ENCODE results near the gene KCNIP4.

DNA sequence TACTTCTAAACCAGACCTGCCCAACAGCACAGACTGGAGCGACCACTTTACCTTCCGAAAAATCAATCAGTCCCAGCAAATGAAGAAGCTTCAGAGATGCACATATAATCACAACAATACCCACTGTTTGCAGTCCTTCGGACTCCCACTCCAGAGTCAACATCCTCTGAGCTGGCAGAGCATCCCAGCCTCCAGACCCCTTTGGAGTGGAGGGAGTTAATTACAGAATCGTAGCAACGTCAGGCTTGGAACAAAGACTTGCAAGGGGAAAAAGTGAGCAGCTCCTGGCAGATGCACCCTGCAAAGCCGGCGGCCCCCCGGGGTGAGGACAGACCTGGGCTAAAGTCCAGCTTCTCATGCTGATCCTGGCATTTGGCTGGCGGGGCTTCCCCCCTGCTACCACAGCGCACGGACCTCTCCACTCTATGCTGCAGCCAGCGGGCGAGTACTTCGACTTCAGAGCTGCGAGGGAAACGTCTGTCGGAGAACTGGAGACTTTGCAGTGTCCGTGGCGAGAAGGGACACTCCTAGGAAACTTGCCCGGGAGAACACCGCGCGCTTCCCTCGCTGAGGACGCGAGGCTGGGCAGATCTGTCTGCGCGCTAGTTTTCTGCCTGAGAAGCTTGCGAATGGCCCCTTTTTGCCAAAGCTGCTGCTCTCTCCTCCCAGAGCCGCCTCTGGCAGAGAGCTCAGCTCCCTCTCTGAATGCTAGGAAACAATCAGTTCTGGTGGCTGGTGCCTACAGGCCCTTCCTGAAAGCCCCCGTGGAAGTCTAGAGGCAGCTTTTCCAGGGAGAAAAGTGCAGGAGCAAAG, 964.6 kb downstream of the KCNIP4 start:
- TF ChIP-seq ZNF274 (IDR thresholded peaks at IDR 0.05; ENCODE audit: low read depth, low read length) (no peak), YY1 (IDR thresholded peaks at IDR 0.05; ENCODE audit: insufficient read depth, insufficient read length) (no peak), SUZ12 (IDR thresholded peaks at IDR 0.05; ENCODE audit: extremely low read depth, insufficient read depth, insufficient read length) (no peak)
